ENCODE results near the gene ATOSA. TPM values are rescaled to one million over a fixed set of nuclear protein-coding genes. Genes with fewer than 3 reads are reported as not detected.

ATOSA gene
- total RNA-seq, 2 donors from 2014 or later: 21.6 to 36.7 TPM

DNA sequence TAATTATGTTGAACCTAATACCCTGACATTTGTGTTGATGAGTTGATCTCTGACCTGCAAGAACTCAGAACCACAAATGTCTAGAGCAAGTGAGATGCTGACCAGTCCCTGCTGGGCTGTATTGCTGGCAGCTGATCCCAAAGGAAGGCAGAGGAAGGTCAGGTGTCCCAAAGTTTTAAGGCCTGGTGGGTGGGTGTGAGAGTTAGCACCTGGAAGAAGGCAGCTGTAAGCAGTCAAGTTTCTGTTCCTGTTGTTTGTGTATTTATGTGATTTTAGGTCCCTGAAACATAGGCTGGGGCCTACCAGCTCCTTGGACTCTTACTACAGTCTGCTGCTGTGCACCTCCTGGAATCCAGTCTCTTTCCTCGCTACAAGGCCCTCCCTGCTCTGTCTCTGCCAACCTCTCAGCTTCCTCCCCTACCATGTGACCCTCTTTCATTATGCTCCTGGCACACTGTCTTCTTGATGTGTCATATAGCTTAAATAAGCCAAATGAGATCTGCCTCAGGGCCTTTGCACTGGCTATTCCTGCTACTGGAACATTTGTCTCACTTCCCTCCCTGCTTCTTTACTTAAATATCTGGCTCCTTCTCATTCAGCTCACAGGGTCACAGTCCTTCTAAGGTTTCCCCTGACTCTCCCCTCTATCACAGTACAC is 31.0 kb upstream of the ATOSA start:
- TF ChIP-seq, protein P1, sequence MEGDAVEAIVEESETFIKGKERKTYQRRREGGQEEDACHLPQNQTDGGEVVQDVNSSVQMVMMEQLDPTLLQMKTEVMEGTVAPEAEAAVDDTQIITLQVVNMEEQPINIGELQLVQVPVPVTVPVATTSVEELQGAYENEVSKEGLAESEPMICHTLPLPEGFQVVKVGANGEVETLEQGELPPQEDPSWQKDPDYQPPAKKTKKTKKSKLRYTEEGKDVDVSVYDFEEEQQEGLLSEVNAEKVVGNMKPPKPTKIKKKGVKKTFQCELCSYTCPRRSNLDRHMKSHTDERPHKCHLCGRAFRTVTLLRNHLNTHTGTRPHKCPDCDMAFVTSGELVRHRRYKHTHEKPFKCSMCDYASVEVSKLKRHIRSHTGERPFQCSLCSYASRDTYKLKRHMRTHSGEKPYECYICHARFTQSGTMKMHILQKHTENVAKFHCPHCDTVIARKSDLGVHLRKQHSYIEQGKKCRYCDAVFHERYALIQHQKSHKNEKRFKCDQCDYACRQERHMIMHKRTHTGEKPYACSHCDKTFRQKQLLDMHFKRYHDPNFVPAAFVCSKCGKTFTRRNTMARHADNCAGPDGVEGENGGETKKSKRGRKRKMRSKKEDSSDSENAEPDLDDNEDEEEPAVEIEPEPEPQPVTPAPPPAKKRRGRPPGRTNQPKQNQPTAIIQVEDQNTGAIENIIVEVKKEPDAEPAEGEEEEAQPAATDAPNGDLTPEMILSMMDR (IDR thresholded peaks at IDR 0.05): no peak
- H3K4me3 ChIP-seq: no peak overlapping the region
- DNase-seq (ENCODE audit: low spot score): no peak
- no peaks in the 10 kb centered on the region for H3K4me1 ChIP-seq
- H3K27ac ChIP-seq: no peak overlapping the region
- no peaks in the 10 kb centered on the region for H3K9me3 ChIP-seq
- H3K36me3 ChIP-seq: no peaks in the 10 kb centered on the region
- no peaks in the 10 kb centered on the region for H3K27me3 ChIP-seq

DNA sequence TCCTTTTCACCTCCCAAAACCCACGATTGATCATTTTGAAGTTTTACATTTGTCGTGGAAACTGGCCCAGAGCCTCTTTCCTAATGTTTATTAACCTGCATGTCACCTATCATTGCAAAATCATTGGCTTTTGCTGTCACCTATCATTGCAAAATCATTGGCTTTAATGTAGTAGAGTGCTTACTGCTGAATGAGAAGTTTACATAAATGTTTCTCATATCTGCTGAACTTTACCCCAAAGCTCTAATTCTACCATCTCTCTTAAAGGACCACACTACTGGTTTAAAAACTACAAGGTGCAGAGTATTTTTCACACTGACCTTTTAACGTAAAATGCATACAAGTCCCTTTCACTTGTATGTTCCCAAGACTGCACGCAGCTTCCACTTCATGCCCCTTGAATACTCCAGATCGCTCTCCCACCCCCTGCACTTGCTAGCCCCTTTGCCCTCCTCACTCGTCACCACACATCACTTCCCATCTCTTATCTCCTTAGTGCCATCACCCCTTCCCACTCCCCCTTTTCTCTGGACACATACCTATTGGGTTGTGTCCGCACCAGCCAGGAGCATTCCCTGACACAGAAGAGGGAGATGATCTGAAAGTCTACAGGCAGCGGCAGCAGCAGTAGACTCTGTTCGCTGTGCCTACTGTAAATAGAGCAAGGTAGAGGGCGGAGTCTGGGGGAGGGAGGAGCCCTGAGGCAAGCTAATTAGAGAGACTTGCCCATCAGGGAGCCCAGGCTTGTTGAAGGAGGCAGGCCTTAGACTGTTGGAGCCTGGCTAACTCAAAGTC is 30.2 kb upstream of the ATOSA start:
- TF ChIP-seq, protein P1 (IDR thresholded peaks at IDR 0.05): no peak
- Histone ChIP-seq H3K4me3 (no peak overlapping the region), H3K27ac (no peak overlapping the region), H3K9me3 (no peaks in the 10 kb centered on the region), H3K36me3 (no peaks in the 10 kb centered on the region), H3K27me3 (no peaks in the 10 kb centered on the region), H3K4me1 (no peaks in the 10 kb centered on the region)
- DNase-seq (ENCODE audit: low spot score): no peak

DNA sequence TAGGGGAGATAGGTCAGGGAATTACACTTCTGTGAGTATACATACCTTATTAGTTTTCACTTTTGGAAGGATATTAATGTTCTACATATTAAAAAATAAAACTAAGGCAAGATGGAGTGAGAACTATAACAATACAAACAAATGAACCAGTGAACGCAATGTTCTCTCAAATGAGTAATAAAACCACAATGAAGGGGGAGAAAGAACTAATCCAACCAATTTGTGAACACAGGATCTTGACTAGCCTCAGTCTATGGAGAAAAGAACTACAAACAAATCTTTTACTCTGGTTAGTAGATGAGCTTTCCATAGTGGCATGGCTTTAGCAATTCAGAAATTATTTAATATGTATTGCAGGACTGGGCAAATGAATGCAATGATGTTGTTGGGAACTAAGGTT is 26.9 kb upstream of the ATOSA start:
- Histone ChIP-seq H3K36me3 (no peaks in the 10 kb centered on the region), H3K4me1 (no peaks in the 10 kb centered on the region), H3K9me3 (no peaks in the 10 kb centered on the region), H3K27ac (no peak overlapping the region), H3K4me3 (no peak overlapping the region), H3K27me3 (no peaks in the 10 kb centered on the region)
- TF ChIP-seq, protein P1 (IDR thresholded peaks at IDR 0.05): no peak
- no peak for DNase-seq (ENCODE audit: low spot score)

DNA sequence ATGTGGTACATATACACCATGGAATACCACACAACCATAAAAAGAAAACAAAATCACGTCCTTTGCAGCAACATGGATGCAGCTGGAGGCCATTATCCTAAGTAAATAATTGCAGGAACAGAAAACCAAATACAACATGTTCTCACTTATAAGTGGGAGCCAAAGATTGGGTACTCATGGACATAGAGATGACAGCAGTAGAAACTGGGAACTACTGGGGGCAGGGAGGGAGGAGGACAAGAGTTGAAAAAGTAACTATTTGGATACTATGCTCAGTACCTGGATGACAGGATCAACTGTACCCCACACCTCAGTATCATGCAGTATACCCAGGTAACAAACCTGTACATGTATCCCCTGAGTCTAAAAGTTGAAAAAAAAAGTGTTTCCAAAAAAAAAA is 23.2 kb upstream of the ATOSA start:
- no peaks in the 10 kb centered on the region for H3K9me3 ChIP-seq
- no peaks in the 10 kb centered on the region for H3K36me3 ChIP-seq
- no peaks in the 10 kb centered on the region for H3K4me1 ChIP-seq
- no peaks in the 10 kb centered on the region for H3K27me3 ChIP-seq
- H3K4me3 ChIP-seq: no peak overlapping the region
- no peak overlapping the region for H3K27ac ChIP-seq
- TF ChIP-seq, protein P1 (IDR thresholded peaks at IDR 0.05): no peak
- DNase-seq (ENCODE audit: low spot score): no peak

DNA sequence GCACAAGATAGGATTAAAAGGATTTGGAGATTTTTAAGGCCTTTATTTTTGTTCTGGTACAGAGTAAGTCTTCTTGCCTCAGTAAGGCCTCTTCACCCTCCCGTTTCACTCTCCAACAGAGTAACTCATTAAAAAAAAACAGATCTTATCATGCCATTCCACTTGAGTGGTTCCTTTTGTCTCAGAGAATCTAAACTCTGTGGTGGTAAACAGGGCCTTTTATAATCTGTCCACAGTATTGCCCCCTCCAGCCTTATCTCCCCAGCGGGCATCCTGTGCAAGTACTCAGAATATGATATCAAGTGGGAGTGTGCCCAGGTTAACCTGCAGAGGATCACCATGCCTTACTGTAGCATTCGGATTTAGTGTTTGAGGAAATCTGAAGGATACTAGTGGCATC is 20.3 kb upstream of the ATOSA start:
- TF ChIP-seq, protein P1 (IDR thresholded peaks at IDR 0.05): no peak
- H3K27ac ChIP-seq: no peak overlapping the region
- H3K4me3 ChIP-seq: no peak overlapping the region
- no peaks in the 10 kb centered on the region for H3K9me3 ChIP-seq
- H3K36me3 ChIP-seq: no peaks in the 10 kb centered on the region
- DNase-seq (ENCODE audit: low spot score): no peak
- no peaks in the 10 kb centered on the region for H3K27me3 ChIP-seq
- H3K4me1 ChIP-seq: no peaks in the 10 kb centered on the region

Data from right atrium auricular region (tissue), 2 donors.